Heart left ventricle (tissue), 13 donors: ENCODE measurements around the gene ERCC4.

Source experiments
- POLR2A ChIP-seq, 2 donors: fragments of 450-650 bp; IDR thresholded peaks; one replicate each; pipeline ENCODE4 v1.6.1; 2017; ENCODE audit warnings: antibody characterized with exemption in 2 of 2, mild to moderate bottlenecking in 2 of 2, moderate library complexity in 2 of 2
- TF ChIP-seq, protein P1 (sequence below), 12 donors: fragments of 200-600 bp; sonication (generic) in 4 of 12; IDR thresholded peaks; one replicate each; pipeline versions ENCODE4 v1.5.0 to v1.8.0; 2018 to 2022; ENCODE audit warnings: antibody characterized with exemption in 12 of 12, mild to moderate bottlenecking in 5 of 12
- donor health status: ischemic (EF 13 %, LVEDD 7.1; RV severe dilation, severe dysfunction).
- donor health status: DM: no; HTN: yes; CAD: no.
- donor health status: DM: no; HTN: no; CAD: no.
- donor health status: ischemic (EF 25% LVEDD 6.9; RV normal size, moderate dysfunction).
- donor health status: ischemic (EF 25% LVEDD 5.7; RV mildly dilated, moderate dysfunction).
- donor health status: ischemic (EF 35%, LVEDD 5.7; RV mildly dilated, moderate dysfunction).
- donor health status: nonischemic (EF 11% LVEDD 7.7; RV severe dilation, severe dysfunction).
- donor health status: DM: yes; HTN: yes; CAD: no.
- donor health status: PGD.
- donor health status: ischemic (EF 29% LVEDD 5.4; RV normal size, mild dysfunction).
- donor health status: nonischemic (EF 23%, LVEDD 6.1; RV moderate dilation, normal function).

DNA sequence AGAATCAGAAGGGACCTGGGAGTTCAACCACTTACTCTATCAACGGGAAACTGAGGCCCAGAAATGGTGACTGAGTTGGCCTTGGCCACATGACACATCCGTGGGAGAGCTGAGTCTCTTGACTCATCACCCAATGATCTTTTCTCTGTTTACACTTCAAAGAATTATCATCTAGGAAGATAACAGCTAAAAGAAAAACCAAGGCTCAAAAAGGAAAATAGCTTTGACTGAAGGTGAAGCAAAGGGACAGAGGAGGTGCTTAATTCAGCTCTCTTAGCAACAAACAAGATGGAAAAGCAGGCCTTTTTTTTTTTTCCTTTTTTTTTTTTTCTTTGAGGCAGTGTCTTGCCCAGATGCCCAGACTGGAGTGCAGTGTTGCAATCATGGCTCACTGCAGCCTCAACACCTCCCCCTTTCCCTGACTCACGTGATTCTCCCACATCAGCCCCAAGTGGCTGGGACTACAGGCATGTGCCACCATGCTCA is 16.7 kb downstream of the ERCC4 start:
- TF ChIP-seq, protein P1, sequence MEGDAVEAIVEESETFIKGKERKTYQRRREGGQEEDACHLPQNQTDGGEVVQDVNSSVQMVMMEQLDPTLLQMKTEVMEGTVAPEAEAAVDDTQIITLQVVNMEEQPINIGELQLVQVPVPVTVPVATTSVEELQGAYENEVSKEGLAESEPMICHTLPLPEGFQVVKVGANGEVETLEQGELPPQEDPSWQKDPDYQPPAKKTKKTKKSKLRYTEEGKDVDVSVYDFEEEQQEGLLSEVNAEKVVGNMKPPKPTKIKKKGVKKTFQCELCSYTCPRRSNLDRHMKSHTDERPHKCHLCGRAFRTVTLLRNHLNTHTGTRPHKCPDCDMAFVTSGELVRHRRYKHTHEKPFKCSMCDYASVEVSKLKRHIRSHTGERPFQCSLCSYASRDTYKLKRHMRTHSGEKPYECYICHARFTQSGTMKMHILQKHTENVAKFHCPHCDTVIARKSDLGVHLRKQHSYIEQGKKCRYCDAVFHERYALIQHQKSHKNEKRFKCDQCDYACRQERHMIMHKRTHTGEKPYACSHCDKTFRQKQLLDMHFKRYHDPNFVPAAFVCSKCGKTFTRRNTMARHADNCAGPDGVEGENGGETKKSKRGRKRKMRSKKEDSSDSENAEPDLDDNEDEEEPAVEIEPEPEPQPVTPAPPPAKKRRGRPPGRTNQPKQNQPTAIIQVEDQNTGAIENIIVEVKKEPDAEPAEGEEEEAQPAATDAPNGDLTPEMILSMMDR (IDR thresholded peaks at IDR 0.05): no peak
- TF ChIP-seq POLR2A (IDR thresholded peaks at IDR 0.05): no peak
